Stimulated activated CD8-positive, alpha-beta memory T cell treated with anti-CD3 and anti-CD28 coated beads, Interleukin-7, amount 100 ng/mL, for 1 hour (primary cell): ENCODE measurements around the gene PRPSAP1.

Experiments
- DNase-seq, 2 donors: peaks; one replicate each; pipeline ENCODE4 v3.0.0-alpha.2; 2020; ENCODE audit warnings: low read depth in 2 of 2

Gene PRPSAP1

GRCh38 chr17:76266244-76266938 is 87.3 kb downstream of the PRPSAP1 start:
- DNase-seq: no peak

- peak in 1 of 2 donors; percentile 37 for DNase-seq
These were observed 88.0 kb downstream of the PRPSAP1 start for GRCh38 chr17:76265624-76266243.

- peak; percentile 97 to 98 for DNase-seq
These were observed 88.7 kb downstream of the PRPSAP1 start, which contains the start of gene UBALD2 for GRCh38 chr17:76264755-76265623. Gene UBALD2 (plus strand): TSS chr17:76265348. CDS start chr17:76265506, 158 bp downstream.

DNA sequence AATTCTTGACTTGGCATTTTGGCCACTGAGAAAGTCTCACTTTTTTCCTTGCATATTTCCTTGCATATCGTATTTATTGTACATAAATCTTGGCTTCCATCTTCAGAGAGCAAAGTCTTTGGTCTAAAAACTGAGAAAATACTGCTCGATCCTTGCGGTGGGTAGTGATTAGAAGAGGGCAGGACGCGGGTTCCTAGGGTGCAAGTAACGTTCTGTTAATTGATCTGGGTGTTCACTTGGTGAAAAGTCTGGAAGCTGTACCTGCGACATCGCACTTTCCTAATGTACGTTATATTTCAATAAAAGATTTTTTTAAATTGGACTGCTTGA is 89.3 kb downstream of the PRPSAP1 start:
- no peak for DNase-seq

DNA sequence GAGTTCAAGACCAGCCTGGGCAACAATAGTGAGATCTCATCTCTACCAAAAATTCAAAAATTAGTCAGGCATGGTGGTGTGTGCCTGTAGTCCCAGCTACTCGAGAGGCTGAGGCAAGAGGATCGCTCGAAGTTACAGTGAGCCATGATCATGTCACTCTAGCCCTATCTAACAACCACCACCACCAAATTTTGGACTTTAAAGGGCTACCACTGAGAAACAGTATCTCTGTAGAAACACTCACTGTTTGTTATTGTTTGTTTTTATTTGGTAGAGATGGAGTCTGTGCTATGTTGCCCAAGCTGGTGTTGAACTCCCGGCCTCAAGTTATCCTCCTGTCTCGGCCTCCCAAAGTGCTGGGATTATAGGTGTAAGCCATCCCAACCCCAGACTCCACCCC is 89.8 kb downstream of the PRPSAP1 start:
- no peak for DNase-seq

DNA sequence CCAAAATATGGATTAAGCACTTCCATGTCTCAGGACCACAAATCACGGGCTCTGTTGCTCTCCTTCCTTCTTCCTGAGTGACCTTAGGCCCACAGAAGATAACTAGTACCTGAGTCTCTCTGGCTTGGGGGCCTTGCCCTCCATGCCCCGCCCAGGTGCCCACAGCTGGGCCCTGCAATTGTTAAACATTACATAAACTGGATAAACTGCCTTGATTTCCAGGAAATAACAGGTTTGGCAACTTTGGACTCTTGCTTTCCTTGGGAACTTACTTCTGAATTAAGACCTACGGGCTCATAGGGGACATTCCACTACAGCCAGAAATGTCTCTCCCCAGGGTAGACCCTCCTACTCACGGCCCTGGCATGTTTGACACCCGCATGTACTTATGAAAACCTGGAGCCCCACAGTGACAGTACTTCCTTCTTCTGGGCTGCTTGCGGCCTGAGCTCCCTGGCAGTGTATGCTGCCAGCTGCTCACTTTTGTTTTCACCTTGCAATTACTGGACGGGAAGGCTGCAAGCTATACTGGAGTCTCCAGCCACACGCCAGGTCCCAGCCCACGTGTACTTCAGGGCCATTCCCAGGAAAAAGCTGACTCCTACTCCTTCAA is 90.9 kb downstream of the PRPSAP1 start:
- DNase-seq: no peak

GRCh38 chr17:76261421-76262215 is 92.1 kb downstream of the PRPSAP1 start:
- DNase-seq: no peak

- no peak for DNase-seq
These were observed 93.0 kb downstream of the PRPSAP1 start for GRCh38 chr17:76260669-76261068.

DNA sequence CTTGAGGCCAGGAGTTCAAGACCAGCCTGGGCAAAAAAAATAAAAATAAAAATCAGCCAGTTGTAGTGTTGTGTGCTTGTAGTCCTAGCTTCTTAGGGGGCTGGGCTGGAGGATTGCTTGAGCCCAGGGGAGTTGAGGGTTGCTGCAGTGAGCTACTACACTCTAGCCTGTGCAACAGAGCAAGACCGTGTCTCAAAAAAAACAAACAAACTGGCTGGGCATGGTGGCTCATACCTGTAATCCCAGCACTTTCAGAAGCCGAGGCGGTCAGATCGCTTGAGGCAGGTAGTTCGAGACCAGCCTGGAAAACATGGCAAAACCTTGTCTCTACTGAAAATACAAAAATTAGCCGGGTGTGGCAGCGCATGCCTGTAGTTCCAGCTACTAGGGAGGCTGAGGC is 93.5 kb downstream of the PRPSAP1 start:
- no peak for DNase-seq
